H1 (cell line): ENCODE results near the gene SCN3A. TPM values are rescaled to one million over a fixed set of nuclear protein-coding genes. Genes with fewer than 3 reads are reported as not detected.

ENCODE experiments used
- CTCF ChIA-PET: fragments of 300-600 bp; sonication (Branson Sonifier 250); formaldehyde crosslinking; loops from one replicate; lab custom pipeline; 2021; ENCODE audit not compliant: partially characterized antibody; lab: Charles Lee
- POLR2A ChIA-PET: fragments of 300-600 bp; sonication (Branson Sonifier 250); formaldehyde crosslinking; loops from one replicate; lab custom pipeline; 2021; ENCODE audit warnings: inconsistent platforms; ENCODE audit not compliant: partially characterized antibody; lab: Charles Lee
- DNase-seq, 2 experiments: peaks; one replicate each; pipeline versions ENCODE4 v3.0.0 to v3.0.0-alpha.2; 2010 to 2022; ENCODE audit warnings: low spot score in 2 of 2, low read depth in 1 of 2, mixed read lengths in 1 of 2
- FAIRE-seq: peaks from 2 replicates; lab custom pipeline; 2011; peaks lifted over from hg19 to GRCh38; lab: Jason Lieb, UNC
- H2AFZ ChIP-seq: 2 replicates; pipeline ENCODE4 v1.8.1; 2012; ENCODE audit warnings: low read length, inconsistent platforms
- H2AK5ac ChIP-seq: 2 replicates; pipeline ENCODE4 v1.6.1; 2013; ENCODE audit warnings: low read depth, low read length
- H2BK120ac ChIP-seq: replicated peaks from 2 replicates; pipeline ENCODE3; 2013; ENCODE audit warnings: low read depth, low read length, inconsistent platforms
- H2BK12ac ChIP-seq: 2 replicates; pipeline ENCODE4 v1.6.1; 2013; ENCODE audit warnings: low read depth, low read length
- H2BK15ac ChIP-seq: 2 replicates; pipeline ENCODE4 v1.6.1; 2013; ENCODE audit warnings: low read length
- H2BK20ac ChIP-seq: 2 replicates; pipeline ENCODE4 v1.6.1; 2013; ENCODE audit warnings: low read length
- H2BK5ac ChIP-seq: 2 replicates; pipeline ENCODE4 v1.6.1; 2013; ENCODE audit warnings: low read depth, low read length
- H3K14ac ChIP-seq: 2 replicates; pipeline ENCODE4 v1.6.1; 2013; ENCODE audit warnings: inconsistent platforms; ENCODE audit not compliant: insufficient read length
- H3K18ac ChIP-seq: 2 replicates; pipeline ENCODE4 v1.6.1; 2013; ENCODE audit warnings: low read length; ENCODE audit errors: extremely low read depth
- H3K23ac ChIP-seq: 2 replicates; pipeline ENCODE4 v1.6.1; 2013; ENCODE audit warnings: inconsistent platforms; ENCODE audit not compliant: insufficient read length
- H3K23me2 ChIP-seq: 2 replicates; pipeline ENCODE4 v1.6.1; 2013; ENCODE audit warnings: low read depth, low read length
- H3K27ac ChIP-seq: 2 replicates; pipeline ENCODE4 v1.6.1; 2011; ENCODE audit warnings: low read depth, low read length, inconsistent platforms
- H3K27me3 ChIP-seq, 4 experiments: replicated peaks in 1 of 4; 1 replicate in 1 of 4; 2 replicates in 3 of 4; pipeline versions ENCODE4 v1.6.1 to v1.8.1; 2011 to 2013; ENCODE audit warnings: low read length in 3 of 4, mild to moderate bottlenecking in 3 of 4, inconsistent platforms in 2 of 4, mixed read lengths in 2 of 4, moderate library complexity in 1 of 4; ENCODE audit not compliant: control insufficient read depth in 3 of 4, insufficient read depth in 3 of 4; ENCODE audit errors: extremely low read depth in 1 of 4
- H3K36me3 ChIP-seq, 4 experiments: 2 replicates each; pipeline versions ENCODE4 v1.6.1 to v1.8.1; 2011 to 2013; ENCODE audit warnings: mild to moderate bottlenecking in 4 of 4, low read length in 3 of 4, moderate library complexity in 2 of 4, control low read depth in 1 of 4, inconsistent platforms in 1 of 4; ENCODE audit not compliant: insufficient read depth in 4 of 4, control insufficient read depth in 2 of 4
- H3K4ac ChIP-seq: replicated peaks from 2 replicates; pipeline ENCODE3; 2013; ENCODE audit warnings: low read length, low read depth, mixed read lengths, inconsistent platforms; ENCODE audit not compliant: insufficient read length
- H3K4me1 ChIP-seq, 4 experiments: replicated peaks in 1 of 4; 1 replicate in 1 of 4; 2 replicates in 3 of 4; pipeline versions ENCODE4 v1.6.1 to v1.8.1; 2011 to 2013; ENCODE audit warnings: low read length in 3 of 4, inconsistent platforms in 2 of 4, mixed read lengths in 1 of 4; ENCODE audit not compliant: insufficient read depth in 4 of 4, control insufficient read depth in 3 of 4
- H3K4me2 ChIP-seq, 2 experiments: 2 replicates each; pipeline versions ENCODE4 v1.6.1 to v1.8.1; 2011 to 2013; ENCODE audit warnings: low read depth in 2 of 2, low read length in 2 of 2, control low read depth in 1 of 2, inconsistent platforms in 1 of 2, mild to moderate bottlenecking in 1 of 2; ENCODE audit not compliant: insufficient read depth in 1 of 2
- H3K4me3 ChIP-seq, 4 experiments: fragments of 200-600, 300-600 bp in 1 of 4; sonication (generic), shearing (Covaris generic), sonication (Bioruptor Twin) in 1 of 4; 2 replicates each; pipeline versions ENCODE4 v1.5.1 to v1.8.1; 2011 to 2016; ENCODE audit warnings: low read length in 4 of 4, low read depth in 3 of 4, control low read depth in 2 of 4, inconsistent platforms in 2 of 4, mild to moderate bottlenecking in 2 of 4, mixed read lengths in 1 of 4, moderate library complexity in 1 of 4; ENCODE audit not compliant: insufficient read depth in 2 of 4; ENCODE audit errors: extremely low read depth in 1 of 4
- H3K56ac ChIP-seq: replicated peaks from 2 replicates; pipeline ENCODE3; 2013; ENCODE audit warnings: low read depth, mild to moderate bottlenecking, mixed read lengths, low read length, inconsistent platforms; ENCODE audit not compliant: insufficient read length
- H3K79me1 ChIP-seq: 2 replicates; pipeline ENCODE4 v1.6.1; 2013; ENCODE audit warnings: low read depth, low read length, control low read depth
- H3K79me2 ChIP-seq, 2 experiments: 2 replicates each; pipeline versions ENCODE4 v1.6.1 to v1.8.1; 2012 to 2013; ENCODE audit warnings: low read length in 2 of 2, mild to moderate bottlenecking in 2 of 2, inconsistent platforms in 1 of 2; ENCODE audit not compliant: insufficient read depth in 2 of 2, control insufficient read depth in 1 of 2
- H3K9ac ChIP-seq, 4 experiments: replicated peaks in 1 of 4; 1 replicate in 1 of 4; 2 replicates in 3 of 4; pipeline versions ENCODE4 v1.6.1 to v1.8.1; 2011 to 2013; ENCODE audit warnings: low read depth in 3 of 4, low read length in 3 of 4, control low read depth in 2 of 4, mild to moderate bottlenecking in 2 of 4, moderate library complexity in 2 of 4, inconsistent platforms in 1 of 4; ENCODE audit errors: extremely low read depth in 1 of 4
- H3K9me3 ChIP-seq, 2 experiments: 2 replicates each; pipeline versions ENCODE4 v1.6.1 to v1.8.1; 2012 to 2013; ENCODE audit warnings: mild to moderate bottlenecking in 2 of 2, moderate library complexity in 2 of 2, control low read depth in 1 of 2, inconsistent platforms in 1 of 2, low read depth in 1 of 2, low read length in 1 of 2, mixed read lengths in 1 of 2; ENCODE audit not compliant: insufficient read depth in 2 of 2
- H4K20me1 ChIP-seq, 2 experiments: replicated peaks in 1 of 2; 2 replicates each; pipeline versions ENCODE3 to v1.8.1; 2011 to 2013; ENCODE audit warnings: inconsistent platforms in 2 of 2, low read length in 2 of 2, mild to moderate bottlenecking in 1 of 2; ENCODE audit not compliant: insufficient read depth in 2 of 2, control insufficient read depth in 1 of 2
- H4K5ac ChIP-seq: 2 replicates; pipeline ENCODE4 v1.6.1; 2013; ENCODE audit warnings: low read length, low read depth, mixed read lengths, inconsistent platforms; ENCODE audit not compliant: insufficient read length
- H4K8ac ChIP-seq: 2 replicates; pipeline ENCODE4 v1.8.0; 2013; ENCODE audit warnings: mild to moderate bottlenecking, moderate library complexity, low read length, inconsistent platforms; ENCODE audit not compliant: insufficient read depth; ENCODE audit errors: extremely low read depth
- H4K91ac ChIP-seq: replicated peaks from 2 replicates; pipeline ENCODE3; 2013; ENCODE audit warnings: low read length, mixed read lengths, inconsistent platforms; ENCODE audit not compliant: insufficient read length
- ASH2L ChIP-seq: fragments of 200-600, 300-600 bp; sonication (generic); IDR thresholded peaks from one replicate; pipeline ENCODE4 v1.7.1; 2017; ENCODE audit warnings: low read length
- SRF ChIP-seq: IDR thresholded peaks from 2 replicates; pipeline ENCODE4 v1.6.1; 2011; ENCODE audit warnings: mild to moderate bottlenecking, low read depth, low read length, moderate library complexity
- polyA plus RNA-seq, 7 experiments: library from polyadenylated mRNA; depleted of rRNA in 3 of 7; stranded (reverse) in 5 of 7; unstranded in 2 of 7; fragments of >200 nt in 5 of 7; fragments of 200-250 nt in 2 of 7; gene quantifications; 1 replicate in 5 of 7; 2 replicates in 1 of 7; 4 replicates in 1 of 7; pipeline versions ENCODE4 v1.2.1 to v1.2.3, GENCODE V29; 2011 to 2013; ENCODE audit warnings: missing spikeins in 2 of 7, mixed read lengths in 2 of 7
- total RNA-seq: library from RNA; stranded (reverse); fragmentation: NEBNext Ultra II Directional; extraction: Animal tissue kit (Norgen Biotek cat#: 25700); gene quantifications from 2 replicates; pipeline ENCODE4 v1.2.1, GENCODE V29; 2021

The SCN3A gene
- total and polyA plus RNA-seq, 2 of the 8 experiments (the other 6 are each of a cell fraction or from before 2014, with no cell fraction given), result 0.02 TPM; not detected in 1

- Histone ChIP-seq H2AK5ac (no peak overlapping the region), H2BK5ac (no peak overlapping the region; the same call in 1 of the 2 replicates), H4K5ac (peak overlapping the region; percentile 63), H2BK12ac (no peak overlapping the region), H2BK120ac (peak overlapping the region; percentile 13), H3K4me2 (peak overlapping the region; percentile 67), H3K27me3 (no peaks in the 10 kb centered on the region), H3K79me2 (no peaks in the 10 kb centered on the region), H3K9ac (no peak overlapping the region), H3K79me1 (no peaks in the 10 kb centered on the region), H3K9me3 (no peaks in the 10 kb centered on the region), H3K4ac (no peak overlapping the region), H3K36me3 (no peaks in the 10 kb centered on the region), H3K14ac (no peak overlapping the region), H2BK15ac (no peak overlapping the region), H3K56ac (peak overlapping the region; percentile 4), H3K18ac (no peak overlapping the region; the same call in 1 of the 2 replicates), H4K91ac (no peak overlapping the region), H2BK20ac (no peak overlapping the region), H4K8ac (no peak overlapping the region), H3K4me1 (peaks cover 2 to 16% (median 6%) of the 10 kb centered on the region in 4 experiments; a peak in 5 of 7 replicates), H3K23ac (no peak overlapping the region), H2AFZ (peak overlapping the region; percentile 66; the same call in 1 of the 2 replicates), H4K20me1 (no peaks in the 10 kb centered on the region), H3K4me3 (peak overlapping the region in 3 of 4 experiments; percentile 14 to 55 (median 15); a peak in 5 of 8 replicates), H3K23me2 (no peaks in the 10 kb centered on the region), H3K27ac (peak overlapping the region; percentile 73; the same call in 1 of the 2 replicates)
- DNase-seq (no peak), FAIRE-seq (no peak)
- CTCF ChIA-PET, result interaction anchor here (0.6 to 1.8 kb wide), 4 partner anchors 20 to 425 kb away, joined by 3 to 4 read pairs (median 4); no protein-coding TSS in a partner anchor
- no peak for TF ChIP-seq SRF
- TF ChIP-seq ASH2L, result peak; percentile 0
- POLR2A ChIA-PET, result interaction anchor here (1.3 kb wide), 1 partner anchor 11 kb away, joined by 3 read pairs; no protein-coding TSS in a partner anchor
Observed at GRCh38 chr2:165068487-165068757, 135.4 kb downstream of the SCN3A start.
